ENCODE measurements around the gene HAT1.

- TF ChIP-seq, protein P1, sequence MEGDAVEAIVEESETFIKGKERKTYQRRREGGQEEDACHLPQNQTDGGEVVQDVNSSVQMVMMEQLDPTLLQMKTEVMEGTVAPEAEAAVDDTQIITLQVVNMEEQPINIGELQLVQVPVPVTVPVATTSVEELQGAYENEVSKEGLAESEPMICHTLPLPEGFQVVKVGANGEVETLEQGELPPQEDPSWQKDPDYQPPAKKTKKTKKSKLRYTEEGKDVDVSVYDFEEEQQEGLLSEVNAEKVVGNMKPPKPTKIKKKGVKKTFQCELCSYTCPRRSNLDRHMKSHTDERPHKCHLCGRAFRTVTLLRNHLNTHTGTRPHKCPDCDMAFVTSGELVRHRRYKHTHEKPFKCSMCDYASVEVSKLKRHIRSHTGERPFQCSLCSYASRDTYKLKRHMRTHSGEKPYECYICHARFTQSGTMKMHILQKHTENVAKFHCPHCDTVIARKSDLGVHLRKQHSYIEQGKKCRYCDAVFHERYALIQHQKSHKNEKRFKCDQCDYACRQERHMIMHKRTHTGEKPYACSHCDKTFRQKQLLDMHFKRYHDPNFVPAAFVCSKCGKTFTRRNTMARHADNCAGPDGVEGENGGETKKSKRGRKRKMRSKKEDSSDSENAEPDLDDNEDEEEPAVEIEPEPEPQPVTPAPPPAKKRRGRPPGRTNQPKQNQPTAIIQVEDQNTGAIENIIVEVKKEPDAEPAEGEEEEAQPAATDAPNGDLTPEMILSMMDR (IDR thresholded peaks at IDR 0.05) = no peak
- no peak for TF ChIP-seq POLR2A (IDR thresholded peaks at IDR 0.05)
Observed at GRCh38 chr2:171959998-171960397, 37.7 kb downstream of the HAT1 start.
